Memory B cell (primary cell): ENCODE measurements around the gene THSD7B.

ENCODE experiments used
- ATAC-seq: fragments of 150-1000 bp; cut with Tn5 transposase; 2 replicates; pipeline ENCODE4 v1.10.0; 2021; ENCODE audit warnings: low read depth, mild to moderate bottlenecking, moderate library complexity
- DNase-seq, 2 donors: peaks; one replicate each; pipeline ENCODE4 v3.0.0; 2022; ENCODE audit warnings: low spot score in 2 of 2
- H3K27ac Mint-ChIP-seq: one replicate; pipeline ENCODE4 v1.8.0; 2022; ENCODE audit warnings: mild to moderate bottlenecking, moderate library complexity, mixed read lengths
- H3K27me3 Mint-ChIP-seq: one replicate; pipeline ENCODE4 v1.8.0; 2022; ENCODE audit warnings: mixed read lengths
- H3K36me3 Mint-ChIP-seq: one replicate; pipeline ENCODE4 v1.8.0; 2022; ENCODE audit warnings: mild to moderate bottlenecking, mixed read lengths
- H3K4me1 Mint-ChIP-seq: one replicate; pipeline ENCODE4 v1.8.0; 2022; ENCODE audit warnings: mixed read lengths
- H3K4me3 Mint-ChIP-seq: one replicate; pipeline ENCODE4 v1.8.0; 2022; ENCODE audit warnings: mild to moderate bottlenecking, moderate library complexity, mixed read lengths
- H3K9me3 Mint-ChIP-seq: one replicate; pipeline ENCODE4 v1.8.0; 2022; ENCODE audit warnings: mixed read lengths

Gene THSD7B

GRCh38 chr2:137205324-137205723 lies 440.0 kb downstream of the THSD7B start:
- Mint-ChIP-seq H3K27ac (no peak overlapping the region), H3K27me3 (peaks cover 2% of the 10 kb centered on the region), H3K4me3 (no peak overlapping the region), H3K4me1 (no peaks in the 10 kb centered on the region), H3K36me3 (no peaks in the 10 kb centered on the region), H3K9me3 (peaks cover 2% of the 10 kb centered on the region)
- ATAC-seq, result no peak
- DNase-seq, result no peak

GRCh38 chr2:137206069-137206468 lies 440.7 kb downstream of the THSD7B start:
- DNase-seq (no peak), ATAC-seq (no peak)
- Mint-ChIP-seq H3K27ac (no peak overlapping the region), H3K36me3 (no peaks in the 10 kb centered on the region), H3K4me1 (no peaks in the 10 kb centered on the region), H3K27me3 (peaks cover 2% of the 10 kb centered on the region), H3K4me3 (no peak overlapping the region), H3K9me3 (peaks cover 2% of the 10 kb centered on the region)

GRCh38 chr2:137207030-137207429 lies 441.7 kb downstream of the THSD7B start:
- Mint-ChIP-seq H3K27me3 (peaks cover 2% of the 10 kb centered on the region), H3K4me3 (no peak overlapping the region), H3K9me3 (peaks cover 2% of the 10 kb centered on the region), H3K4me1 (no peaks in the 10 kb centered on the region), H3K36me3 (no peaks in the 10 kb centered on the region), H3K27ac (no peak overlapping the region)
- DNase-seq, result no peak
- no peak for ATAC-seq

GRCh38 chr2:137208431-137208891 lies 443.1 kb downstream of the THSD7B start:
- Mint-ChIP-seq H3K9me3 (peaks cover 2% of the 10 kb centered on the region), H3K36me3 (no peaks in the 10 kb centered on the region), H3K4me1 (no peaks in the 10 kb centered on the region), H3K4me3 (no peak overlapping the region), H3K27me3 (no peaks in the 10 kb centered on the region), H3K27ac (no peak overlapping the region)
- ATAC-seq (no peak), DNase-seq (no peak)

- Mint-ChIP-seq H3K4me3 (no peak overlapping the region), H3K9me3 (peaks cover 2% of the 10 kb centered on the region), H3K27ac (no peak overlapping the region), H3K27me3 (no peaks in the 10 kb centered on the region), H3K4me1 (no peaks in the 10 kb centered on the region), H3K36me3 (no peaks in the 10 kb centered on the region)
- no peak for ATAC-seq
- DNase-seq, result no peak
Observed at GRCh38 chr2:137210039-137210438, 444.7 kb downstream of the THSD7B start.

- no peaks in the 10 kb centered on the region for H3K4me1 Mint-ChIP-seq
- H3K27ac Mint-ChIP-seq, result no peak overlapping the region
- no peak for ATAC-seq
- H3K27me3 Mint-ChIP-seq, result no peaks in the 10 kb centered on the region
- no peak overlapping the region for H3K4me3 Mint-ChIP-seq
- no peak for DNase-seq
- H3K9me3 Mint-ChIP-seq, result peaks cover 2% of the 10 kb centered on the region
- no peaks in the 10 kb centered on the region for H3K36me3 Mint-ChIP-seq
Observed at GRCh38 chr2:137211761-137212160, 446.4 kb downstream of the THSD7B start.

- H3K4me3 Mint-ChIP-seq, result no peak overlapping the region
- H3K36me3 Mint-ChIP-seq, result no peaks in the 10 kb centered on the region
- no peaks in the 10 kb centered on the region for H3K4me1 Mint-ChIP-seq
- DNase-seq (no peak), ATAC-seq (no peak)
- peaks cover 2% of the 10 kb centered on the region for H3K9me3 Mint-ChIP-seq
- H3K27me3 Mint-ChIP-seq, result no peaks in the 10 kb centered on the region
- H3K27ac Mint-ChIP-seq, result no peak overlapping the region
Observed at GRCh38 chr2:137220438-137220993, 455.2 kb downstream of the THSD7B start.

GRCh38 chr2:137221797-137222492 lies 456.6 kb downstream of the THSD7B start:
- ATAC-seq (no peak), DNase-seq (no peak)
- Mint-ChIP-seq H3K36me3 (no peaks in the 10 kb centered on the region), H3K27ac (no peak overlapping the region), H3K4me3 (no peak overlapping the region), H3K4me1 (no peaks in the 10 kb centered on the region), H3K27me3 (no peaks in the 10 kb centered on the region), H3K9me3 (peaks cover 2% of the 10 kb centered on the region)

- H3K4me1 Mint-ChIP-seq, result no peaks in the 10 kb centered on the region
- peaks cover 2% of the 10 kb centered on the region for H3K9me3 Mint-ChIP-seq
- H3K27me3 Mint-ChIP-seq, result no peaks in the 10 kb centered on the region
- H3K36me3 Mint-ChIP-seq, result no peaks in the 10 kb centered on the region
- no peak overlapping the region for H3K4me3 Mint-ChIP-seq
- no peak overlapping the region for H3K27ac Mint-ChIP-seq
- ATAC-seq (no peak), DNase-seq (no peak)
Observed at GRCh38 chr2:137223722-137224121, 458.4 kb downstream of the THSD7B start.

- Mint-ChIP-seq H3K4me1 (no peaks in the 10 kb centered on the region), H3K9me3 (peaks cover 2% of the 10 kb centered on the region), H3K27me3 (no peaks in the 10 kb centered on the region), H3K4me3 (no peak overlapping the region), H3K36me3 (no peaks in the 10 kb centered on the region), H3K27ac (no peak overlapping the region)
- DNase-seq (no peak), ATAC-seq (no peak)
Observed at GRCh38 chr2:137228566-137228965, 463.2 kb downstream of the THSD7B start.

GRCh38 chr2:137229834-137230233 lies 464.5 kb downstream of the THSD7B start:
- H3K4me1 Mint-ChIP-seq, result no peaks in the 10 kb centered on the region
- peaks cover 2% of the 10 kb centered on the region for H3K9me3 Mint-ChIP-seq
- DNase-seq, result no peak
- no peak for ATAC-seq
- no peak overlapping the region for H3K27ac Mint-ChIP-seq
- H3K36me3 Mint-ChIP-seq, result no peaks in the 10 kb centered on the region
- H3K27me3 Mint-ChIP-seq, result no peaks in the 10 kb centered on the region
- no peak overlapping the region for H3K4me3 Mint-ChIP-seq

GRCh38 chr2:137231628-137232027 lies 466.3 kb downstream of the THSD7B start:
- ATAC-seq (no peak), DNase-seq (no peak)
- Mint-ChIP-seq H3K9me3 (no peaks in the 10 kb centered on the region), H3K27me3 (no peaks in the 10 kb centered on the region), H3K4me1 (no peaks in the 10 kb centered on the region), H3K4me3 (no peak overlapping the region), H3K36me3 (no peaks in the 10 kb centered on the region), H3K27ac (no peak overlapping the region)

- Mint-ChIP-seq H3K4me1 (no peaks in the 10 kb centered on the region), H3K9me3 (no peaks in the 10 kb centered on the region), H3K27me3 (no peaks in the 10 kb centered on the region), H3K4me3 (no peak overlapping the region), H3K36me3 (no peaks in the 10 kb centered on the region), H3K27ac (no peak overlapping the region)
- ATAC-seq (no peak), DNase-seq (no peak)
Observed at GRCh38 chr2:137232076-137232475, 466.7 kb downstream of the THSD7B start.

GRCh38 chr2:137233091-137233490 lies 467.7 kb downstream of the THSD7B start:
- H3K4me1 Mint-ChIP-seq, result no peaks in the 10 kb centered on the region
- no peaks in the 10 kb centered on the region for H3K36me3 Mint-ChIP-seq
- H3K27ac Mint-ChIP-seq, result no peak overlapping the region
- no peak for DNase-seq
- H3K27me3 Mint-ChIP-seq, result no peaks in the 10 kb centered on the region
- peaks cover 2% of the 10 kb centered on the region for H3K9me3 Mint-ChIP-seq
- ATAC-seq, result no peak
- no peak overlapping the region for H3K4me3 Mint-ChIP-seq

- ATAC-seq, result no peak
- H3K36me3 Mint-ChIP-seq, result no peaks in the 10 kb centered on the region
- H3K27ac Mint-ChIP-seq, result no peak overlapping the region
- no peak for DNase-seq
- H3K4me3 Mint-ChIP-seq, result no peak overlapping the region
- no peaks in the 10 kb centered on the region for H3K4me1 Mint-ChIP-seq
- H3K27me3 Mint-ChIP-seq, result no peaks in the 10 kb centered on the region
- peaks cover 5% of the 10 kb centered on the region for H3K9me3 Mint-ChIP-seq
Observed at GRCh38 chr2:137237055-137237454, 471.7 kb downstream of the THSD7B start.
